Measurements from ENCODE around the gene PPP2CA. TPM values are rescaled to one million over a fixed set of nuclear protein-coding genes. Genes with fewer than 3 reads are reported as not detected.
A peak's percentile ranks its signal among the peaks of the same experiment; 100 is the strongest.

The PPP2CA gene
- total and polyA plus RNA-seq, 2 of the 13 experiments (the other 11 are each of a cell fraction or from before 2014, with no cell fraction given) = 82.4 to 171 TPM

- TF ChIP-seq ZNF318 (CRISPR knock-in tag; IDR thresholded peaks at IDR 0.05) (no peak), ZNF256 (CRISPR knock-in tag; conservative IDR thresholded peaks at IDR 0.05) (no peak), ZNF317 (CRISPR knock-in tag; IDR thresholded peaks at IDR 0.05) (no peak), ZNF687 (CRISPR knock-in tag; IDR thresholded peaks at IDR 0.05) (peak; percentile 72), SOX13 (IDR thresholded peaks at IDR 0.05) (no peak), SOX13 (CRISPR knock-in tag; conservative IDR thresholded peaks at IDR 0.05 in 1 of 2, IDR thresholded peaks at IDR 0.05 in 1 of 2) (no peak)
- TF ChIP-seq, protein P1, sequence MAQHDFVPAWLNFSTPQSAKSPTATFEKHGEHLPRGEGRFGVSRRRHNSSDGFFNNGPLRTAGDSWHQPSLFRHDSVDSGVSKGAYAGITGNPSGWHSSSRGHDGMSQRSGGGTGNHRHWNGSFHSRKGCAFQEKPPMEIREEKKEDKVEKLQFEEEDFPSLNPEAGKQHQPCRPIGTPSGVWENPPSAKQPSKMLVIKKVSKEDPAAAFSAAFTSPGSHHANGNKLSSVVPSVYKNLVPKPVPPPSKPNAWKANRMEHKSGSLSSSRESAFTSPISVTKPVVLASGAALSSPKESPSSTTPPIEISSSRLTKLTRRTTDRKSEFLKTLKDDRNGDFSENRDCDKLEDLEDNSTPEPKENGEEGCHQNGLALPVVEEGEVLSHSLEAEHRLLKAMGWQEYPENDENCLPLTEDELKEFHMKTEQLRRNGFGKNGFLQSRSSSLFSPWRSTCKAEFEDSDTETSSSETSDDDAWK (CRISPR knock-in tag; IDR thresholded peaks at IDR 0.05) = no peak
- TF ChIP-seq, protein P2, sequence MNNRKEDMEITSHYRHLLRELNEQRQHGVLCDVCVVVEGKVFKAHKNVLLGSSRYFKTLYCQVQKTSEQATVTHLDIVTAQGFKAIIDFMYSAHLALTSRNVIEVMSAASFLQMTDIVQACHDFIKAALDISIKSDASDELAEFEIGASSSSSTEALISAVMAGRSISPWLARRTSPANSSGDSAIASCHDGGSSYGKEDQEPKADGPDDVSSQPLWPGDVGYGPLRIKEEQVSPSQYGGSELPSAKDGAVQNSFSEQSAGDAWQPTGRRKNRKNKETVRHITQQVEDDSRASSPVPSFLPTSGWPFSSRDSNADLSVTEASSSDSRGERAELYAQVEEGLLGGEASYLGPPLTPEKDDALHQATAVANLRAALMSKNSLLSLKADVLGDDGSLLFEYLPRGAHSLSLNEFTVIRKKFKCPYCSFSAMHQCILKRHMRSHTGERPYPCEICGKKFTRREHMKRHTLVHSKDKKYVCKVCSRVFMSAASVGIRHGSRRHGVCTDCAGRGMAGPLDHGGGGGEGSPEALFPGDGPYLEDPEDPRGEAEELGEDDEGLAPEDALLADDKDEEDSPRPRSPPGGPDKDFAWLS (CRISPR knock-in tag; IDR thresholded peaks at IDR 0.05; ENCODE audit: borderline replicate concordance) = no peak
- TF ChIP-seq, protein P3, sequence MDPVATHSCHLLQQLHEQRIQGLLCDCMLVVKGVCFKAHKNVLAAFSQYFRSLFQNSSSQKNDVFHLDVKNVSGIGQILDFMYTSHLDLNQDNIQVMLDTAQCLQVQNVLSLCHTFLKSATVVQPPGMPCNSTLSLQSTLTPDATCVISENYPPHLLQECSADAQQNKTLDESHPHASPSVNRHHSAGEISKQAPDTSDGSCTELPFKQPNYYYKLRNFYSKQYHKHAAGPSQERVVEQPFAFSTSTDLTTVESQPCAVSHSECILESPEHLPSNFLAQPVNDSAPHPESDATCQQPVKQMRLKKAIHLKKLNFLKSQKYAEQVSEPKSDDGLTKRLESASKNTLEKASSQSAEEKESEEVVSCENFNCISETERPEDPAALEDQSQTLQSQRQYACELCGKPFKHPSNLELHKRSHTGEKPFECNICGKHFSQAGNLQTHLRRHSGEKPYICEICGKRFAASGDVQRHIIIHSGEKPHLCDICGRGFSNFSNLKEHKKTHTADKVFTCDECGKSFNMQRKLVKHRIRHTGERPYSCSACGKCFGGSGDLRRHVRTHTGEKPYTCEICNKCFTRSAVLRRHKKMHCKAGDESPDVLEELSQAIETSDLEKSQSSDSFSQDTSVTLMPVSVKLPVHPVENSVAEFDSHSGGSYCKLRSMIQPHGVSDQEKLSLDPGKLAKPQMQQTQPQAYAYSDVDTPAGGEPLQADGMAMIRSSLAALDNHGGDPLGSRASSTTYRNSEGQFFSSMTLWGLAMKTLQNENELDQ (CRISPR knock-in tag; IDR thresholded peaks at IDR 0.05; ENCODE audit: borderline replicate concordance) = no peak
Measured at GRCh38 chr5:134226441-134227192, 744 bp upstream of the PPP2CA start (continued).

All from HepG2 (cell line).